HG03196 (cell line): ENCODE measurements around the gene C17orf107.

Experiments
- ATAC-seq: cut with Tn5 transposase; IDR thresholded peaks from one replicate; pipeline ENCODE4 v1.9.1; 2021; ENCODE audit not compliant: unreplicated experiment

C17orf107 gene

DNA sequence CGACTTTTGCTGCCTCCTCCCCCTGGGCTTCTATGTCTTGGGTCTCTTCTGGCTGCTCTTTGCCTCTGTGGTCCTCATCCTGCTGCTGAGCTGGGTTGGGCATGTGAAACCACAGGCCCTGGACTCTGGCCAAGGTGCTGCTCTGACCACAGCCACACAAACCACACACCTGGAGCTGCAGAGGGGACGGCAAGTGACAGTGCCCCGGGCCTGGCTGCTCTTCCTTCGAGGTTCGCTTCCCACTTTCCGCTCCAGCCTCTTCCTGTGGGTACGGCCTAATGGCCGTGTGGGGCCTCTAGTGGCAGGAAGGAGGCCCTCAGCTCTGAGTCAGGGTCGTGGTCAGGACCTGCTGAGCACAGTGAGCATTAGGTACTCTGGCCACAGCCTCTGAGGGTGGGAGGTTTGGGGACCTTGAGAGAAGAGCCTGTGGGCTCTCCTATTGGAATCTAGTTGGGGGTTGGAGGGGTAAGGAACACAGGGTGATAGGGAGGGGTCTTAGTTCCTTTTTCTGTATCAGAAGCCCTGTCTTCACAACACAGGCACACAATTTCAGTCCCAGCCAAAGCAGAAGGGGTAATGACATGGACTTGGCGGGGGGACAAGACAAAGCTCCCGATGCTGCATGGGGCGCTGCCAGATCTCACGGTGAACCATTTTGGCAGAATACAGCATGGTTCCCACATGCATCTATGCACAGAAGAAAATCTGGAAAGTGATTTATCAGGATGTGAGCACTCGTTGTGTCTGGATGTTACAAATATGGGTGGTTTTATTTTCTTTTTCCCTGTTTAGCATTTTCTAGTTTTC lies 35.0 kb downstream of the C17orf107 start:
- no peak for ATAC-seq

DNA sequence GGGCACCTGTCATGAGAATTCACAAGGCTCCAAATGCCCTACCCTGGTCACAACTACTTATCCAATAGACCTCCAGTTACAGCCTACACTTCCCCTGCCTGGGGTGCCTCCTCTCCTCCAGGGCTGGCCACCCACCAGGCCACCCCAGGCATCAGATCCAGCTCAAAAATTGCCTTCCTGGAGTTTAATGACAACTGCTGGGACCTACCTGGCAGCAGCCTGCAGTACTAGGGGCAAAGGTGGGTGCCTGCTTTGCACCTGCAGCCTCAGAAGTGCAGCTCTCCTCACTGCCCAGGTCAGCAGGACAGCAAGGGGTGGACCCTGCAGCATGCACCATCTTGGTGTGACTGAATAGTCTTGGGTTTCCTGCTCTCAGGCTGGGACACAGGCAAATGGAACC lies 36.3 kb downstream of the C17orf107 start:
- ATAC-seq, result no peak

DNA sequence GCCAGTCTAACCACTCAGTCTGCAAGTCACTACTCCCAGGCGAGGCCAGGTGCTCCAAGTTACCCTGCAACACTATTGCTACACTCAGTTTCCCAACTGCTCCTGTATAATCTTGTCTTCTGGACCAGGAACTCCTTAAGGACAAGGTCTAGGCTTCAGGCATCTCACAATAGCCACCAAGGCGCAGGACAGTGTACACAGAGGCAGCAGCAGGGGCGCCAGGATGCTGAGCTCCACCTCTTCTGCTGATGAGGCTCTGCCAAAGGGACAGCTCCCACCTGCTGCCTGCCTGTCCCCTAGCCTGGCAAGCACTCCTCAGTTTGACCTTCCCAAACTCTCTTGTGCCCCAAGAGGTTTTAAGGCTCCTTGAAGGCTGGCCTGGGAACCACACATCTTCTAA lies 37.1 kb downstream of the C17orf107 start:
- ATAC-seq, result no peak

DNA sequence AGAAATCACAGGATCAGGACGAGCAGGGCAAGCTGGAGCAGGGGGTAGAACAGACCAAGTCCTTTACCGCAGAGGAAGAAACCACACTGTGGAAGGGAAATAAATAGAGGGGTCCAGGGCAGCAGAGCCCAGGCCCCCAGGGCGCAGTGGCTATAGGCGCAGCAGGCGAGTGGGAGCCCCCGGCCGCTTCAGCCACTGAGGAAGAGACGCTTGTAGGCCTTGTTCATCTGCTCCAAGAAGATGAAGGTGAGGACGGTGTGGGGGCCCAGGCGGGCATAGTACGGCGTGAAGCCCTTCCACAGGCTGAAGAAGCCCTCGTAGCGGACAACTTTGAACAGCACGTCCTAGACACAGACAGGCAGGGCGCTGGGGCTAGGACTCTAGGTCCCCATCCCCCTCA lies 38.2 kb downstream of the C17orf107 start:
- no peak for ATAC-seq

DNA sequence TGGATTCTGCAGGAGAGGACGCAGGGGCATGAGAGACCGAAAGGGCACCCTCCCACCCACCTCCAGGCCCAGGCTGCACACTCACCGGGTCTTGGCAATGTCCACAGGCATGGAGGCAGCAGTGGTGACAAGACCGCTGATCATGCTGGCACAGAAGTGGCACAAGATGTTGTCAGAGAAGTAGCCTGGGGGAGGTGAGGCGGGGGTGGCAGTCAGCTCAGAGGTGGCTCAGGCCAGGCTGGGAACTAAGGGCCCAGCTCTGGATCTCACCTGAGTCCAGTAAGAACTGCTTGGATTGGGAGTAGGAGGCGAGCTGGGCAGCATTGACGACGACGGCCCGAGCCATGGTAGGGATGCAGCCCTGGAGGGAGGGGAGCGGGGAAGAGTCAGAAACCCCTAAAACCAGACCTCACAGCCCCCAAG lies 38.7 kb downstream of the C17orf107 start:
- no peak for ATAC-seq

DNA sequence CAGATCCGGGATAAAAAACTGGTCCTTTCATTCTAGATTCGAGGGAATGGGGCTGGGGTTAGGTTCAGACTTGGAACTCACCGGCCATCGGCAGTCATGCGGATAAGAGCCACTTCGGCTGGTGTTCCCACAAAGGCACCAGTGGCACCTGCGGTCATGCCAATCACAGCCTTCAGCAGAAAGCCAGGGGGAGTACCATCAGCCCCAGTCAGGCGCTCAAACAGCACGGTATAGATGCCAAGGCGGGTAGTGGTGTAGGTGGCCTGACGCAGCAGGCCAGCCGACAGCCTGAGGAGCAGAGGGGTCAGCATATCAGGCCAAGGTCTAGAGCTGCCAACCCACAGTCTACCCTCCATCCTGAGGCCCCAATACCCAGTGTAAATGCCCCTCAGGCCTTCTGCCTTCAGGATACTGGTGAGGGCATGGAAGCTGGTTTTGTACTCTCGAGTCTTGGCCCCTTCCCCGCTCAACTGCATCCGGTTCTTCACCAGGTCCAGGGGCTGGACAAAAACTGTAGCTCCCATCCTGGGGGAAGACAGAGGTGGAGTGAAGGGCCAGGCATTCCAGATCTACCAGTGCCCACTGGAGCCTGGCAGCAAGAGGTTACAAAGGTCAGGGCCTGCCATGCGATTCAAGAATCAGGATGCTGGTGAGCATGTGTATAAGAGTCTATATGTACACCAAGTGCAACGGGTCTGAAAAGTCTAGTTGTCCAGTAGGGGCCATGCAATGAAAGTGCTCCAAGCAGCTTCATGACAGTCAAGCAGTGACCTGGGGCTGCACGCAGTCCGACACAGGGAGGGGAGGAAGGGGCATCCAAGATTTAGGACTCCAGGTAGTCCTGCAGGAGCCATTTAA lies 39.6 kb downstream of the C17orf107 start:
- no peak for ATAC-seq

DNA sequence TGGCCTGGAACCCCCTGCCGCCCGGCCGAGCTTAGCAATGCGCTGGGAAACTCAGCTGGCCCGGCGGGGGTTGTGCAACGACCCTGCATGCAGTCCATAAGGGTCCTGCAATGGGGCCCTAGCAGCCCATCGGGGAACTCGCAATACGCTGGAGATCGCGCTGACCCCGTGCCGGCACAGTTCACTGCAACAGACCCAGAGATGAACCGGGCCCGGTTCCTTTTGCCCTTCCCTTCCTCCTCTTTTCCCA lies 40.1 kb downstream of the C17orf107 start:
- peak; percentile 6 for ATAC-seq

DNA sequence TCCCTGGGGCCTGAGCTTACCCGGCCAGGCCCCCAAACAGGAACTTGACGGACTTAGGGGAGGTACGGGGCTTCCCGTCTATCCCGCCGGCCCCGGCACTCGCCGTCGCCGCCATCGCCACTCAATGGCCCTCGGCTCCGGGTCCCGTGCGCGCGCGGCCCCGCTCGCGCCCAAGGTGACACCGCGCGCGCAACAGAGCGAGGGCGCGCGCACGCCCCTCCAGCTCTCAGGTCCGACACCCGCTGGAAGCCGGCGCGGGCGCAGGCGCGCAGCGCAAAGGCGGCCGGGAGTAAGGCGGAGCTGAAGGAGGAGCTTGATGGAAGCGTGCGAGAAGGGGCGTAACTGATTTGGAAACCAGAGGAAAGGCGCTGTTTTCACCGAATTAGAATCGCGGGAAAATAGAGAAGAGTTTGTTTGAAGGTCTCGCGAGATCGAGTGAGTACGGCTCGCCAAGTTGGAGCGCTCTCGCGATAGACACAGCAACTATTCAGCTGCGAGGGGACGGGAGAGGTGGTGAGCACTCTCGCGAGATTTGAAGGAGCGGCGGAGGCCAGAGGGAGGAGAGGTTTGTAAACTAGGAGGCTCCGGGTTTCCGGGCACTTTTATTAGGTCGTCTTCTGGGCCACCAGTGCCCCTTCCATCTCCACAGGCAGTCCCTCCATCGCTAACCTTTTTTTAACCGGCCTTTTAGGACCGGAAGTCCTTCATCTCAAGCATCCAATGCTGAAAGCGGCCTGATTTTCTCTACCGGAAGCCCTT lies 40.6 kb downstream of the C17orf107 start, which contains the start of the genes RNF167 and SLC25A11:
TSS of gene RNF167 (plus strand) at position 473 of the 759 bp plus-strand sequence. CDS start 642 bp downstream, outside the sequence.
TSS of gene SLC25A11 (minus strand) at position 251 of the 759 bp plus-strand sequence. CDS start at position 115, 136 bp downstream.
- peak; percentile 72 for ATAC-seq

DNA sequence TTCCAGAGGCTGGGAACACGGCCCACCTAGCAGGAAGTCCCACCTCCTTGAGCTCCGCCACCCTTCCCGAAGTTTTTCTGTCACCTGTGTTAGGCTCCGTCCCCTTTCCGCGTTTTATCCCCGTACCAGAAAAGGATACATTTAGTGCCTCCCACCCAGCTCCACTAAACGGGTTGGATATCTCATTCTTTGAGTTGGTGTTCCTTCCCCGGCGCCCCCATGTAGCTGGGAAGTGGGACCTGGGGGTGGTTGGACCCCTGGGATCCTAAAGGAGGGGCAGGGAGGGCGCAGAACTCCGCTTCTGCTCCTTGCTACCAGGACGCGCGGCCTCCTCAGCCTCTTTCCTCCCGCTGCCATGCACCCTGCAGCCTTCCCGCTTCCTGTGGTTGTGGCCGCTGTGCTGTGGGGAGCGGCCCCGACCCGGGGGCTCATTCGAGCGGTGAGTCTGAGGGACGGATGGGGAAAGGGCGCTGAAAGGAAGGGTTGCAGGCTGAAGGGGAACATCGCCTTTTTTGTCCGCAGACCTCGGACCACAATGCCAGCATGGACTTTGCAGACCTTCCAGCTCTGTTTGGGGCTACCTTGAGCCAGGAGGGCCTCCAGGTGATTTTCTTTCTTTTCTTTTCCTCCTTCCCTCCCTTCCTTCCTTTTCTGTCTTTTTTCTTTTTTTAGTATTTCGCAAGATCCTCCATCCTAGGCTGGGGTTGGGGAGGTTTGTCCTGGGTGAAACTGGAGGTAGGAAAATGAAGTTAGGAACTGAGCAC lies 41.4 kb downstream of the C17orf107 start:
- ATAC-seq, result no peak

DNA sequence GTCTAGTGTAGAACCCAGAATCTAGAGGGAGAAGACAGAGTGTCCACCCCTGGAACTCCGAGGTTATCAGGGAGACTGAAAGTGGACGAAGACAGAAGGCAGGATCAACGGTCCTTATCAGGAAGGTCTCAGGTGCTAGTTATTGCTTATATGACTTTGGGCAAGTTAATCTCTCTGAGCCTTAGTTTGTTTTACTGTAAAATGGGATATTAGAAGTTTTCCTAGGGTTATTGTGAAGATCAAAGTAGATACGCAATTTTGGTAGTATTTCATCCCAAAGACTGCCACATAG lies 41.9 kb downstream of the C17orf107 start:
- no peak for ATAC-seq

DNA sequence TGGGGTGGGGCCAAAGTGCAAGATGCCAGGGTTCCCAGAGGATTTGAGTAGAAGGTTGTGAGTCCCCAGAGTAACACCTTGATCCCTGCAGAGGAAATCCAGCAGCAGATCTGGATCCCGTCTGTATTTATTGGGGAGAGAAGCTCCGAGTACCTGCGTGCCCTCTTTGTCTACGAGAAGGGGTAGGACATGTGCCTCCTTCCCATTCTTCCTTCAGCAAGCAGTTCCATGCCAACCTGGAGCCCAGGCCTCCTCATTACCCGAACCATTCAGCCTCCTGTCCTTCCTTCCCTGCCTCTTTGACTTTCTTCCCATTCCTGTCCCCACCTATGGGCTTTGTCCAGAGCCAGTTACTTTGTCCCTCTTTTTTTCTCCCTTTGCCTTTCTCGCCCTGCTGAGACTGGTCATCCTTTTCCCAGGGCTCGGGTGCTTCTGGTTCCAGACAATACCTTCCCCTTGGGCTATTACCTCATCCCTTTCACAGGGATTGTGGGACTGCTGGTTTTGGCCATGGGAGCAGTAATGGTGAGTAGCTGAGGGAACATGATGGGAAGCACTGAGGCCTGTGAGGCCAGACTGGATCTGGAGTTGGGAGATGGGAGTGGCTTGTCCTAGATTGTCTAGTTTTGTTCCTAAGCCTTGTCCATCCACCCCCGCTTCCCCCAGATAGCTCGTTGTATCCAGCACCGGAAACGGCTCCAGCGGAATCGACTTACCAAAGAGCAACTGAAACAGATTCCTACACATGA lies 43.6 kb downstream of the C17orf107 start:
- no peak for ATAC-seq

DNA sequence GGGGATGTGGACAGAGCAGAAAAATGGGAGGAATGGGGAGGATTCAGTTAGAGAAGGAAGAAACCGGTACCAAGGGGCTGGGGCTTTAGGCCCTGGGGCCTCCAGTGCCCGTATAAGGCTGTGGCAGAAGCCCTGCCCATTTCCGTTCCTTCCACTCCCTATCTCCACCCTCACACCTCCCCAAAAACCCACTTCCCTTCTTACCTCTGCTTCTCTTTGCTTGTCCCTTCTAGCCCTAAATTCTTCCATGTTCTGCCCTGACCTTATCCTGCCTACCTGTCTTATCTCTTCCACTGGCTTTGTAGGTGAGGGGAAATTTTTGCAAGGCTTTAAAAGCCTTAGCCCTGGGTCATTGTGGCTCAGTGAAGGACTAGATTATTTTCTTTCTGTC lies 44.8 kb downstream of the C17orf107 start:
- ATAC-seq, result no peak

DNA sequence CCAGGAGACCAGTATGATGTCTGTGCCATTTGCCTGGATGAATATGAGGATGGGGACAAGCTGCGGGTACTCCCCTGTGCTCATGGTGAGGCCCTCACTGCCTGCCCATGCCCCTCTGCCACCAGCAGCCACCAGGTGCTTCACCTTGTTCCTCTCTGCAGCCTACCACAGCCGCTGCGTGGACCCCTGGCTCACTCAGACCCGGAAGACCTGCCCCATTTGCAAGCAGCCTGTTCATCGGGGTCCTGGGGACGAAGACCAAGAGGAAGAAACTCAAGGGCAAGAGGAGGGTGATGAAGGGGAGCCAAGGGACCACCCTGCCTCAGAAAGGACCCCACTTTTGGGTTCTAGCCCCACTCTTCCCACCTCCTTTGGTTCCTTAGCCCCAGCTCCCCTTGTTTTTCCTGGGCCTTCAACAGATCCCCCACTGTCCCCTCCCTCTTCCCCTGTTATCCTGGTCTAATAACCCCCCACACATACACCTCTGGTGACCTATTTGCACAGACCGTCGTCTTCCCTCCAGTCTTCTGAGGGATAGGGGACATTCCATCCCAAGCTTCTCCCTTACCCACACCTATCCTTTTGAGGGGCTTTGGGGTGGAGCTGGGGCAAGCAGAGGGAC lies 45.3 kb downstream of the C17orf107 start:
- ATAC-seq, result no peak

DNA sequence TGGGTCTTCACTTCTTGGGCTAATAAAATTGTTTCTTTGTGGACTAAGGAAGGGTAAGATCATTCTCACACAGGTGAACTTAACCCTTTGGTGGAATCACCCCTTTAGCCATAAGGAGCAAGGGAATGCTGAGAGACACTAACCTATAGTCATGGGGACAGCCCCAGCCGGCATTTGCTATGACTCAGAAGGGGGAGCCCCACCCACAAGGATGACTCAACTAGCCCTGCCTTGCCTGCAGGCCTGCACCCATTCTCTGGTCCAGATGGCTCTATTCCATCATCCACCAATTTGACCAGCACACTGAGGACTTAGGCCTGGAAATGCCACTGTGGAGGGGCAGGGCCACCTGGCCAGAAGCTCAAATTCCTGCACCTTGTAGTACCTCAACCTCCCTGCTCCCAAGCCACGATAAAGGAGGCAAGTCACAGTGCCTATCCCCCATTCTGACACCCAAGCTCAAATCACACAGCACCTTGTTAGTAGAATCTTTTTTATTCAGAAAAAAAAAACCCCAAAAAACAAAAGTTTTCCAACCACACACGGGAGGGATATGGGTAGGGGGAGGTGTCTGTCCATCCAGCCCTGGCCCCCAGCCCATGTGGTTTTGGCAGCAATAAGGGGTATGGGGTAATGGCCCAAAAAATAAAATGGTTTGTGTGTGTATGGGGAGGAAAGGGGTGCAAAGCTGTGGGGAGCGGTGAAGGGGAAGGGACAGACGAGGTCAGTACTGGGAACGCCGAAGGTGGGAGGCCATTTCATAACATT lies 46.0 kb downstream of the C17orf107 start:
- peak; percentile 21 for ATAC-seq

DNA sequence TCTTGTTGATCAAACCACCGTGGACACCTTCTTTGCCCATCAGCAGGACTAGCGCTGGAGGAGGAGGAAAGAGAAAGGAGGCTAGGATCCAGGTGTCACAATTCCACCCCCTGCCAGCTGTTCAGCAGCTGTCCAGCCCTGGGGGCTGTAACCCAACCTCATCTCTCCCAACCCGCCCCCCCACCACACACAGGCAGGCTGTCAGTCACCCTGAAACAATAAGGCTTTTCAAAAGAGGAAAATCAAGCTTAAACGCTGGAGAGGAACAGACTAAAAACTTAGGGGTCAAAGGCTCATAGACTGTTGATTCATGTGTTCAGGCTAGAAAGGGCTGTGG lies 46.6 kb downstream of the C17orf107 start:
- no peak for ATAC-seq

DNA sequence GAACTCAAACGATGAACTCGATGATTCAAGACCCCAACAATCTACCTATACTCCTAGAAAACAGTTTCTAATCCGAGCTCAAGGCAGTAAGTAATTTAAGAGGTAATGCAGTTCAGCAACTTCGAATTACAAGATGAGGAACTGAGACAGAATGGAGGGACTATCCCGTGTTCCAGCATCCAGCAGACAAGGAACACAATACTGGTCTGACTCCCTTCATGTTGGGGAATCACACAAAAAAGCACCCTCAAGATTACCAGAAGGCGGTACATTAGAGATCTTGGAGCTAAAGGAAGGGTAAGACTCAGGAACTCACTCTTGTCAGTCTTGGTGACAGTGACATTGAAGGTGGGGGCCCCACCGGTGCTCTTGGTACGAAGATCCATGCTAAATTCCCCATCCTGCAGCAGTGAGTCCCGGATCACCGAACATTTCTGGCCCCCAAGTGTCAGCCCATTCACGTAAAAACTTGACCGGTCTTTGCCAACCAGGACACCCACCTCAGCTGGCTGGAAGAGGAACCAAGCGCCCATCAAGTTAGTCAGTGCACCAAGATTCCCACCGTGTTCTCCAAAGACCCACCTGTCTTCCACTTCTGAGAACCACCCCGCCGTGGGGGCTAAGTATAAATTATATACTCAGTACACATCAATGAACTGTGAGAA lies 47.1 kb downstream of the C17orf107 start:
- ATAC-seq, result no peak

DNA sequence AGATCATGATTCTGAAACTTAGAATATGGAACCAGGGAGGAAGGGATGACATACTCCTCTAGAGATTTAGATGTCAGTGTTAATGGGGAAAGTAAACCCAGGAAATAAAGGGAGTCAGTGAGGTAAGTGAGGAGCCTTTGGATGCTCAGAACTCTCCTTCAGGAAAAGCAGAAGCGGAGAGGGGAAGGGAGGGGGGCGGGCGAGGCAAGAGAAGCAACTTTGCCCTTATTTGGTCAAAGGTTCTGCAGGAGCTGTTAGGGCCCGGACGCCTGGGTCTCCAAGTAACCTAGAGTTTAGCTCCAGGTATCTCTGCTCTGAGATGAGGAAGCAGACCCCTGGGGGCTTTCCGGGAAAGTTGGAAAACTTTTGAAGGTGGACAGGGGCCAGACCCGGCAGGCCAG lies 47.7 kb downstream of the C17orf107 start:
- ATAC-seq, result no peak

DNA sequence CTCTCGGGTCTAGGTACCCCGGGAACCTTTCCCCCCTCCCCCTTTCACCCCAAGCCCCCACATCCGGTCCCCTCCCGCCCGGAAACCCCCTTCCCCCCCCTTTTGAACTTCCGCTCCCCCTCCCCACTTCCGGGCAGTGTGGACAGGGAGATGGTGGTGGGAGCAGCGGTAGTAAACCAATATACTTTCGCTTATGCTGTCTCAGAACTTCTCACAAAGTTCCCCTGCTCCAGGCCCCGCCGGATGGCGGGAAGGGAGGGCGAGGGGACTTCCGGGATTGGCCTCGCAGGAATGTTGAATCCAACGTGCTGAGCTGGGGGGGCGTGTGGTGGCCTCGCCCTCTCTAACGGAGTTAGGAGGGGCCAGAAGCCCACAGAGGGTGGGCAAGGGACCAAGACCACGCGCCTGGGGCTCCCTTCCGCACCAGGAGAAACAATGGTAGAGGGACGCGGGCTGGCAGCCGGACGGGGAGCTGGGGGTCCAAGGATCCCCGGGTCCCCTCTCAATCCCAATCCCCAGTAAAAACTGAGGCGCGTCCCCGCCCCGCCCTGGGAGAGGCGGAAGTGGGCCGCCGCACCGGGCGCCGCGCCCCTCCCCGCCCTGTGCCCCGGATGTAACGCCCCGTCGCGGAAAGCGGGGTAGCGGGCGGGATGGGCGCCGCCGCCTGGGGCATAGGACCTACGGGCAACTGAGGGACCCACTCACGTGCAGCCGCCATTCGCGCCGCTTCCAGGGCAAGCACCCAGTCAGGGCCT lies 48.3 kb downstream of the C17orf107 start:
- ATAC-seq, result peak; percentile 11
